AG08395 (cell line): Measurements from ENCODE around the gene SLC2A9.
"Not testable (repeated sequence)": the region's sequence is repeated elsewhere in the genome, so short reads cannot be mapped to it uniquely, and the experiment has no call there.

Source experiments
- DNase-seq: peaks from one replicate; pipeline ENCODE4 v3.0.0; 2012; ENCODE audit warnings: mixed read lengths, low spot score

The SLC2A9 gene

GRCh38 chr4:9826551-9826950 is 194.7 kb downstream of the SLC2A9 start:
- DNase-seq: no peak

- no peak for DNase-seq
Observed at GRCh38 chr4:9825049-9825448, 196.2 kb downstream of the SLC2A9 start.

GRCh38 chr4:9820343-9820742 is 201.0 kb downstream of the SLC2A9 start:
- no peak for DNase-seq

GRCh38 chr4:9816285-9816684 is 205.0 kb downstream of the SLC2A9 start:
- no peak for DNase-seq

- DNase-seq: no peak
Observed at GRCh38 chr4:9812501-9813340, 208.6 kb downstream of the SLC2A9 start.

GRCh38 chr4:9811806-9812205 is 209.5 kb downstream of the SLC2A9 start:
- no peak for DNase-seq

GRCh38 chr4:9808077-9808476 is 213.2 kb downstream of the SLC2A9 start:
- DNase-seq: no peak

- DNase-seq: no peak
Observed at GRCh38 chr4:9804918-9805317, 216.4 kb downstream of the SLC2A9 start.

- DNase-seq: no peak
Observed at GRCh38 chr4:9800848-9801247, 220.4 kb downstream of the SLC2A9 start.

GRCh38 chr4:9796641-9797040 is 224.7 kb downstream of the SLC2A9 start:
- DNase-seq: not testable (repeated sequence)

- DNase-seq: no peak
Observed at GRCh38 chr4:9792381-9792780, 228.9 kb downstream of the SLC2A9 start.

GRCh38 chr4:9785891-9786290 is 235.4 kb downstream of the SLC2A9 start:
- DNase-seq: not testable (repeated sequence)

- DNase-seq: no peak
Observed at GRCh38 chr4:9782136-9782436, 239.2 kb downstream of the SLC2A9 start.

GRCh38 chr4:9781343-9782135 is 239.8 kb downstream of the SLC2A9 start, which contains the start of gene DRD5:
TSS of gene DRD5 (plus strand) at chr4:9781634. CDS start at chr4:9782030, 396 bp downstream.
- DNase-seq: no peak
